ENCODE measurements around the gene TMED6.
A peak's percentile ranks its signal among the peaks of the same experiment; 100 is the strongest.

TMED6 gene

GRCh38 chr16:69351309-69352027 lies at the start of gene TMED6:
Gene TMED6, minus strand, starts transcription at chr16:69351786. Its CDS starts 33 bp downstream, at chr16:69351753.
- no peak for DNase-seq (ENCODE audit: low spot score)

GRCh38 chr16:69399361-69399760 lies 47.8 kb upstream of the TMED6 start:
- no peak for DNase-seq (ENCODE audit: low spot score)

GRCh38 chr16:69397821-69398521 lies 46.4 kb upstream of the TMED6 start:
- no peak for DNase-seq (ENCODE audit: low spot score)

- DNase-seq (ENCODE audit: low spot score) = peak; percentile 64
These were observed 44.8 kb upstream of the TMED6 start for GRCh38 chr16:69396187-69397061.

GRCh38 chr16:69395859-69396186 lies 44.2 kb upstream of the TMED6 start:
- no peak for DNase-seq (ENCODE audit: low spot score)

- no peak for DNase-seq (ENCODE audit: low spot score)
These were observed 42.6 kb upstream of the TMED6 start for GRCh38 chr16:69393898-69394849.

- DNase-seq (ENCODE audit: low spot score) = no peak
These were observed 35.0 kb upstream of the TMED6 start for GRCh38 chr16:69386596-69386995.

GRCh38 chr16:69384974-69385373 lies 33.4 kb upstream of the TMED6 start:
- no peak for DNase-seq (ENCODE audit: low spot score)

GRCh38 chr16:69382421-69382820 lies 30.8 kb upstream of the TMED6 start:
- DNase-seq (ENCODE audit: low spot score) = no peak

GRCh38 chr16:69381231-69381630 lies 29.6 kb upstream of the TMED6 start:
- DNase-seq (ENCODE audit: low spot score) = no peak

GRCh38 chr16:69378760-69379159 lies 27.2 kb upstream of the TMED6 start:
- DNase-seq (ENCODE audit: low spot score) = no peak

GRCh38 chr16:69378036-69378435 lies 26.4 kb upstream of the TMED6 start:
- no peak for DNase-seq (ENCODE audit: low spot score)

GRCh38 chr16:69376393-69377059 lies 24.9 kb upstream of the TMED6 start:
- no peak for DNase-seq (ENCODE audit: low spot score)

GRCh38 chr16:69373019-69373418 lies 21.4 kb upstream of the TMED6 start:
- DNase-seq (ENCODE audit: low spot score) = no peak

GRCh38 chr16:69371564-69371963 lies 20.0 kb upstream of the TMED6 start:
- peak; percentile 47 for DNase-seq (ENCODE audit: low spot score)

GRCh38 chr16:69368866-69369265 lies 17.3 kb upstream of the TMED6 start:
- DNase-seq (ENCODE audit: low spot score) = no peak

GRCh38 chr16:69367980-69368379 lies 16.4 kb upstream of the TMED6 start:
- no peak for DNase-seq (ENCODE audit: low spot score)

- DNase-seq (ENCODE audit: low spot score) = no peak
These were observed 14.8 kb upstream of the TMED6 start for GRCh38 chr16:69366431-69366830.

GRCh38 chr16:69365901-69366300 lies 14.3 kb upstream of the TMED6 start:
- DNase-seq (ENCODE audit: low spot score) = no peak

GRCh38 chr16:69364088-69364487 lies 12.5 kb upstream of the TMED6 start:
- no peak for DNase-seq (ENCODE audit: low spot score)

GRCh38 chr16:69363281-69363717 lies 11.7 kb upstream of the TMED6 start:
- no peak for DNase-seq (ENCODE audit: low spot score)
